Aorta (tissue), 5 donors: ENCODE data around the gene RHOT1. TPM values are rescaled to one million over a fixed set of nuclear protein-coding genes. Genes with fewer than 3 reads are reported as not detected.
"Not testable (repeated sequence)": the region's sequence is repeated elsewhere in the genome, so short reads cannot be mapped to it uniquely, and the experiment has no call there.

ENCODE experiments used
- ATAC-seq: fragments of 200-7000 bp; cut with Tn5 transposase; one replicate; pipeline ENCODE4 v1.9.1; 2022; ENCODE audit warnings: moderate library complexity; ENCODE audit not compliant: low FRiP score
- DNase-seq, 2 donors: peaks; one replicate each; pipeline ENCODE4 v3.0.0-alpha.2; 2020
- H3K27ac ChIP-seq, 2 donors: one replicate each; pipeline ENCODE4 v1.5.1; 2013; ENCODE audit warnings: low read length in 2 of 2, mild to moderate bottlenecking in 2 of 2, moderate library complexity in 2 of 2, control low read depth in 1 of 2, inconsistent platforms in 1 of 2, low read depth in 1 of 2
- H3K27me3 ChIP-seq, 2 donors: one replicate each; pipeline ENCODE4 v1.6.1; 2013; ENCODE audit warnings: control low read depth in 1 of 2, low read length in 1 of 2, mild to moderate bottlenecking in 1 of 2, moderate library complexity in 1 of 2; ENCODE audit not compliant: insufficient read depth in 2 of 2, control insufficient read depth in 1 of 2
- H3K36me3 ChIP-seq, 2 donors: one replicate each; pipeline ENCODE4 v1.6.1; 2013; ENCODE audit warnings: control low read depth in 1 of 2, low read length in 1 of 2, mild to moderate bottlenecking in 1 of 2; ENCODE audit not compliant: insufficient read depth in 2 of 2, control insufficient read depth in 1 of 2
- H3K4me1 ChIP-seq, 2 donors: one replicate each; pipeline ENCODE4 v1.6.1; 2013; ENCODE audit warnings: low read length in 2 of 2, control low read depth in 1 of 2, mild to moderate bottlenecking in 1 of 2, moderate library complexity in 1 of 2; ENCODE audit not compliant: insufficient read depth in 2 of 2, control insufficient read depth in 1 of 2
- H3K4me3 ChIP-seq, 2 donors: one replicate each; pipeline ENCODE4 v1.5.1; 2013; ENCODE audit warnings: low read length in 2 of 2, control low read depth in 1 of 2, mild to moderate bottlenecking in 1 of 2
- H3K9me3 ChIP-seq: one replicate; pipeline ENCODE4 v1.6.1; 2013; ENCODE audit warnings: mild to moderate bottlenecking, low read length; ENCODE audit not compliant: control insufficient read depth
- WGBS, 2 donors: extraction: QIAGEN DNeasy Blood & Tissue Kit; methylation state at CpG; one replicate each; pipeline ENCODE4 v1.1.7; 2013; 5-methylcytosine and 5-hydroxymethylcytosine counted together
- intact Hi-C, 2 donors: fragments of 100-400 bp; cut with DNase I; formaldehyde crosslinking; loops; one replicate each; pipeline versions ENCODE4 v1.14.2 to v1.15.0; 2022
- polyA plus RNA-seq, 2 donors: library from polyadenylated mRNA; stranded (reverse); fragments of 200-250 nt; gene quantifications; one replicate each; pipeline ENCODE4 v1.2.3, GENCODE V29; 2013
- total RNA-seq, 2 donors: library from RNA; stranded (reverse); fragmentation: NEBNext Ultra II Directional; extraction: Animal tissue kit (Norgen Biotek cat#: 25700); gene quantifications; one replicate each; pipeline ENCODE4 v1.2.1, GENCODE V29; 2021
- donor health status: healthy with polysubstance abuse.
- donor health status: Bipolar disorder and iron deficiency.
- donor health status: DM: no; HTN: no; CAD: no.
- donor health status: DM: no; HTN: no; CAD: no.
- donor health status: DM: yes; HTN: yes; CAD: no.

Gene RHOT1
- total and polyA plus RNA-seq, 4 donors = 28.5 to 42.0 (median 37.5) TPM

GRCh38 chr17:32159586-32160438 lies 17.5 kb downstream of the RHOT1 start:
- intact Hi-C loops = no loop called here
- Histone ChIP-seq H3K27ac (no peak overlapping the region), H3K4me1 (no peaks in the 10 kb centered on the region), H3K27me3 (no peaks in the 10 kb centered on the region), H3K36me3 (peaks cover 0 to 3% of the 10 kb centered on the region in 2 donors), H3K9me3 (no peaks in the 10 kb centered on the region), H3K4me3 (no peak overlapping the region)
- 70 to 72% methylated on average over 17 to 18 of the region's 18 CpGs for WGBS, 2 donors
- ATAC-seq (peak; percentile 26), DNase-seq (no peak)

- no peak for ATAC-seq
- Histone ChIP-seq H3K4me1 (no peaks in the 10 kb centered on the region), H3K36me3 (peaks cover 0 to 3% of the 10 kb centered on the region in 2 donors), H3K27me3 (no peaks in the 10 kb centered on the region), H3K27ac (no peak overlapping the region), H3K4me3 (no peak overlapping the region), H3K9me3 (no peaks in the 10 kb centered on the region)
- DNase-seq = no peak
- intact Hi-C loops = no loop called here
- WGBS, 2 donors = 72 to 75% methylated on average over 9 of the region's 9 CpGs
Observed at GRCh38 chr17:32160526-32160925, 18.2 kb downstream of the RHOT1 start.

- H3K27ac ChIP-seq = no peak overlapping the region
- H3K27me3 ChIP-seq = no peaks in the 10 kb centered on the region
- H3K4me3 ChIP-seq = no peak overlapping the region
- intact Hi-C loops = no loop called here
- 92% methylated on average over 8 of the region's 8 CpGs for WGBS, 2 donors
- H3K4me1 ChIP-seq = no peaks in the 10 kb centered on the region
- ATAC-seq (no peak), DNase-seq (no peak)
- peaks cover 2% of the 10 kb centered on the region for H3K9me3 ChIP-seq
- peaks cover 0 to 4% of the 10 kb centered on the region in 2 donors for H3K36me3 ChIP-seq
Observed at GRCh38 chr17:32161029-32161428, 18.7 kb downstream of the RHOT1 start.

- no peaks in the 10 kb centered on the region for H3K27me3 ChIP-seq
- no peak for DNase-seq
- peaks cover 2% of the 10 kb centered on the region for H3K9me3 ChIP-seq
- intact Hi-C loops = no loop called here
- 81 to 86% methylated on average over 6 of the region's 6 CpGs for WGBS, 2 donors
- peaks cover 0 to 4% of the 10 kb centered on the region in 2 donors for H3K36me3 ChIP-seq
- no peak for ATAC-seq
- H3K4me3 ChIP-seq = no peak overlapping the region
- no peaks in the 10 kb centered on the region for H3K4me1 ChIP-seq
- no peak overlapping the region for H3K27ac ChIP-seq
Observed at GRCh38 chr17:32161506-32162365, 19.4 kb downstream of the RHOT1 start.

- Histone ChIP-seq H3K9me3 (no peaks in the 10 kb centered on the region), H3K27me3 (no peaks in the 10 kb centered on the region), H3K4me1 (no peaks in the 10 kb centered on the region), H3K36me3 (peaks cover 0 to 1% of the 10 kb centered on the region in 2 donors), H3K4me3 (no peak overlapping the region), H3K27ac (no peak overlapping the region)
- no peak for ATAC-seq
- intact Hi-C loops = no loop called here
- DNase-seq = no peak
- WGBS, 2 donors = 67 to 69% methylated on average over 3 of the region's 3 CpGs
Observed at GRCh38 chr17:32174889-32175288, 32.6 kb downstream of the RHOT1 start.

- H3K4me1 ChIP-seq, DNase-seq, H3K9me3 ChIP-seq, ATAC-seq, H3K4me3 ChIP-seq, intact Hi-C loops, H3K36me3 ChIP-seq, H3K27ac ChIP-seq, H3K27me3 ChIP-seq: not testable (repeated sequence)
- WGBS, 2 donors = 98 to 99% methylated on average over 23 to 24 of the region's 24 CpGs
Observed at GRCh38 chr17:32178679-32179078, 36.4 kb downstream of the RHOT1 start.

- H3K4me1 ChIP-seq, intact Hi-C loops, H3K27ac ChIP-seq, H3K36me3 ChIP-seq, DNase-seq, ATAC-seq, H3K4me3 ChIP-seq, H3K9me3 ChIP-seq, H3K27me3 ChIP-seq: not testable (repeated sequence)
- 98 to 99% methylated on average over 13 to 23 of the region's 23 CpGs for WGBS, 2 donors
Observed at GRCh38 chr17:32179103-32179502, 36.8 kb downstream of the RHOT1 start.

- ATAC-seq, intact Hi-C loops, DNase-seq, H3K36me3 ChIP-seq, H3K4me1 ChIP-seq, H3K4me3 ChIP-seq, H3K27me3 ChIP-seq, H3K27ac ChIP-seq, H3K9me3 ChIP-seq: not testable (repeated sequence)
- WGBS, 2 donors = 96 to 98% methylated on average over 23 to 25 of the region's 25 CpGs
Observed at GRCh38 chr17:32179526-32179925, 37.2 kb downstream of the RHOT1 start.
